Measurements from ENCODE around the gene ADAMTS16.

Gene ADAMTS16

GRCh38 chr5:5287419-5287818 lies 147.3 kb downstream of the ADAMTS16 start:
- no peak for DNase-seq (ENCODE audit: low read depth)

GRCh38 chr5:5288201-5288600 lies 148.1 kb downstream of the ADAMTS16 start:
- no peak for DNase-seq (ENCODE audit: low read depth)

GRCh38 chr5:5289537-5289936 lies 149.4 kb downstream of the ADAMTS16 start:
- no peak for DNase-seq (ENCODE audit: low read depth)

- no peak for DNase-seq (ENCODE audit: low read depth)
These were observed 150.7 kb downstream of the ADAMTS16 start for GRCh38 chr5:5290674-5291334.

- DNase-seq (ENCODE audit: low read depth) = no peak
These were observed 151.2 kb downstream of the ADAMTS16 start for GRCh38 chr5:5291357-5291756.

GRCh38 chr5:5293029-5293428 lies 152.9 kb downstream of the ADAMTS16 start:
- DNase-seq (ENCODE audit: low read depth) = no peak

GRCh38 chr5:5294429-5294828 lies 154.3 kb downstream of the ADAMTS16 start:
- DNase-seq (ENCODE audit: low read depth) = no peak

GRCh38 chr5:5295351-5295750 lies 155.2 kb downstream of the ADAMTS16 start:
- no peak for DNase-seq (ENCODE audit: low read depth)

GRCh38 chr5:5296051-5296450 lies 155.9 kb downstream of the ADAMTS16 start:
- DNase-seq (ENCODE audit: low read depth) = no peak

GRCh38 chr5:5297432-5298067 lies 157.4 kb downstream of the ADAMTS16 start:
- no peak for DNase-seq (ENCODE audit: low read depth)

- no peak for DNase-seq (ENCODE audit: low read depth)
These were observed 158.0 kb downstream of the ADAMTS16 start for GRCh38 chr5:5298068-5298633.

- no peak for DNase-seq (ENCODE audit: low read depth)
These were observed 158.9 kb downstream of the ADAMTS16 start for GRCh38 chr5:5298841-5299541.

- no peak for DNase-seq (ENCODE audit: low read depth)
These were observed 161.0 kb downstream of the ADAMTS16 start for GRCh38 chr5:5301176-5301575.

GRCh38 chr5:5302201-5302600 lies 162.1 kb downstream of the ADAMTS16 start:
- no peak for DNase-seq (ENCODE audit: low read depth)

GRCh38 chr5:5303242-5303641 lies 163.1 kb downstream of the ADAMTS16 start:
- no peak for DNase-seq (ENCODE audit: low read depth)

GRCh38 chr5:5304361-5305020 lies 164.4 kb downstream of the ADAMTS16 start:
- DNase-seq (ENCODE audit: low read depth) = no peak

- DNase-seq (ENCODE audit: low read depth) = no peak
These were observed 166.6 kb downstream of the ADAMTS16 start for GRCh38 chr5:5306696-5307095.

GRCh38 chr5:5308319-5308718 lies 168.2 kb downstream of the ADAMTS16 start:
- DNase-seq (ENCODE audit: low read depth) = no peak

GRCh38 chr5:5309645-5310044 lies 169.5 kb downstream of the ADAMTS16 start:
- DNase-seq (ENCODE audit: low read depth) = no peak

GRCh38 chr5:5313101-5313635 lies 173.0 kb downstream of the ADAMTS16 start:
- no peak for DNase-seq (ENCODE audit: low read depth)

GRCh38 chr5:5314166-5314565 lies 174.0 kb downstream of the ADAMTS16 start:
- DNase-seq (ENCODE audit: low read depth) = no peak

GRCh38 chr5:5314626-5315025 lies 174.5 kb downstream of the ADAMTS16 start:
- DNase-seq (ENCODE audit: low read depth) = no peak

Data from stimulated activated CD4-positive, alpha-beta T cell treated with anti-CD3 and anti-CD28 coated beads, Interleukin-2, amount 100 ng/mL, for 4 hours (primary cell).